GM12878 (cell line): Measurements from ENCODE around the gene DUSP15. TPM values are rescaled to one million over a fixed set of nuclear protein-coding genes. Genes with fewer than 3 reads are reported as not detected.
A peak's percentile ranks its signal among the peaks of the same experiment; 100 is the strongest.

Experiments
- ATAC-seq: fragments of 200-7000 bp; cut with Tn5 transposase; 3 replicates; pipeline ENCODE4 v1.9.1; 2020; ENCODE audit warnings: mild to moderate bottlenecking, moderate library complexity
- BruUV-seq: library from RNA; stranded (reverse); fragments of 400-500 nt; replicated peaks from 2 replicates; lab custom pipeline; 2021; lab: Mats Ljungman, UMichigan
- CTCF ChIA-PET: fragments of 300-600 bp; sonication (Branson Sonifier 250); formaldehyde crosslinking; extraction: SDS; loops from one replicate; lab custom pipeline; 2021; ENCODE audit warnings: inconsistent platforms; lab: Yijun Ruan, JAX
- POLR2A ChIA-PET: fragments of 350-600 bp; formaldehyde crosslinking; extraction: SDS; loops from one replicate; lab custom pipeline; 2021; ENCODE audit warnings: inconsistent platforms; lab: Charles Lee
- RAD21 ChIA-PET: fragments of 300-600 bp; sonication (Branson Sonifier 250); formaldehyde crosslinking; loops from one replicate; lab custom pipeline; 2023; ENCODE audit warnings: antibody characterized with exemption; ENCODE audit not compliant: unreplicated experiment; lab: Charles Lee
- SMC1A ChIA-PET: fragments of 300-600 bp; sonication (Branson Sonifier 250); formaldehyde crosslinking; loops from one replicate; lab custom pipeline; 2023; ENCODE audit not compliant: unreplicated experiment, uncharacterized antibody; lab: Charles Lee
- DNase-seq: peaks from one replicate; pipeline ENCODE4 v3.0.0-alpha.2; 2011; ENCODE audit warnings: low read depth, low spot score
- FAIRE-seq: peaks from 3 replicates; lab custom pipeline; 2011; peaks lifted over from hg19 to GRCh38; lab: Jason Lieb, UNC
- H2AFZ ChIP-seq: 2 replicates; pipeline ENCODE4 v1.6.0; 2011; ENCODE audit warnings: low read depth, low read length, control low read depth; ENCODE audit not compliant: control insufficient read depth
- H3K27ac ChIP-seq: 2 replicates; pipeline ENCODE4 v1.5.1; 2011; ENCODE audit warnings: control low read depth; ENCODE audit not compliant: control insufficient read depth, insufficient read depth
- H3K27me3 ChIP-seq, 2 experiments: replicated peaks in 1 of 2; 2 replicates each; pipeline versions ENCODE4 v1.6.0 to v1.6.1; 2011; ENCODE audit warnings: low read length in 1 of 2; ENCODE audit not compliant: control insufficient read depth in 2 of 2, insufficient read depth in 2 of 2
- H3K36me3 ChIP-seq, 2 experiments: 2 replicates each; pipeline ENCODE4 v1.5.1; 2011; ENCODE audit warnings: low read length in 1 of 2; ENCODE audit not compliant: control insufficient read depth in 2 of 2, insufficient read depth in 2 of 2
- H3K4me1 ChIP-seq: 2 replicates; pipeline ENCODE4 v1.6.1; 2011; ENCODE audit warnings: mild to moderate bottlenecking, low read length, moderate library complexity, mixed read lengths; ENCODE audit not compliant: control insufficient read depth, insufficient read depth
- H3K4me2 ChIP-seq: 2 replicates; pipeline ENCODE4 v1.6.0; 2011; ENCODE audit warnings: control low read depth; ENCODE audit not compliant: control insufficient read depth, insufficient read depth
- H3K4me3 ChIP-seq: fragments of 200-600 bp; sonication (generic); 2 replicates; pipeline ENCODE4 v1.5.1; 2016
- H3K79me2 ChIP-seq: 2 replicates; pipeline ENCODE4 v1.6.0; 2011; ENCODE audit warnings: low read length; ENCODE audit not compliant: control insufficient read depth, insufficient read depth
- H3K9ac ChIP-seq: 2 replicates; pipeline ENCODE4 v1.8.0; 2011; ENCODE audit warnings: low read length, control low read depth, mixed read lengths; ENCODE audit not compliant: control insufficient read depth, insufficient read depth
- H3K9me3 ChIP-seq: replicated peaks from 3 replicates; pipeline ENCODE4 v1.5.1; 2011; ENCODE audit warnings: mild to moderate bottlenecking, low read length; ENCODE audit not compliant: control insufficient read depth, insufficient read depth
- H4K20me1 ChIP-seq: 2 replicates; pipeline ENCODE4 v1.6.0; 2011; ENCODE audit not compliant: control insufficient read depth, insufficient read depth
- GATAD2B ChIP-seq: fragments of 450-650 bp; conservative IDR thresholded peaks from 2 replicates; pipeline ENCODE4 v1.6.1; 2017; ENCODE audit warnings: low read depth, mild to moderate bottlenecking, moderate library complexity
- HSF1 ChIP-seq: fragments of 150-350 bp; IDR thresholded peaks from 2 replicates; pipeline ENCODE4 v1.6.1; 2014; ENCODE audit warnings: mild to moderate bottlenecking, low read depth, low read length
- WGBS: methylation state at CpG from one replicate; pipeline ENCODE4 v1.1.6; 2016; ENCODE audit warnings: low lambda C conversion rate; ENCODE audit not compliant: insufficient replicate concordance, insufficient coverage; ENCODE audit errors: missing lambda C conversion rate; 5-methylcytosine and 5-hydroxymethylcytosine counted together
- in situ Hi-C: fragments of 300-500 bp; cut with MboI; formaldehyde crosslinking; loops from 9 replicates; pipeline ENCODE4 v1.14.3; 2018; ENCODE audit warnings: mixed read lengths
- intact Hi-C: fragments of 100-400 bp; cut with micrococcal nuclease; formaldehyde crosslinking; loops from one replicate; pipeline ENCODE4 v1.14.2; 2022; ENCODE audit not compliant: unreplicated experiment
- polyA plus RNA-seq, 11 experiments: library from polyadenylated mRNA; depleted of rRNA in 4 of 11; unstranded in 6 of 11; stranded (reverse) in 5 of 11; fragments of >200 nt; fragmentation: Nextera tagmentation in 4 of 11; fragmentation: Illumina TruSeq in 1 of 11; extraction: Ambion mirVana in 4 of 11; extraction: Trizol in 1 of 11; gene quantifications; 1 replicate in 1 of 11; 2 replicates in 10 of 11; pipeline versions ENCODE4 v1.2.1 to v1.2.3, GENCODE V29; 2011 to 2016; ENCODE audit warnings: inconsistent platforms in 2 of 11, missing spikeins in 2 of 11, low read depth in 1 of 11
- total RNA-seq, 4 experiments: library from RNA; depleted of rRNA in 3 of 4; stranded (reverse); fragments of >200 nt in 3 of 4; fragmentation: Illumina TruSeq in 1 of 4; extraction: Trizol in 1 of 4; gene quantifications; 2 replicates each; pipeline versions ENCODE4 v1.2.1 to v1.2.3, GENCODE V29; 2013 to 2021

Gene DUSP15
- total and polyA plus RNA-seq, 10 of the 15 experiments (the other 5 are each of a cell fraction or from before 2014, with no cell fraction given): 0.06 to 2.5 (median 0.67) TPM; not detected in 1

- DNase-seq: no peak
- no TSS peak for BruUV-seq
These were observed 9.3 kb downstream of the DUSP15 start for GRCh38 chr20:31861135-31861384.

More at GRCh38 chr20:31861135-31861384, 9.3 kb downstream of the DUSP15 start:
- intact Hi-C loops (no loop called here), in situ Hi-C loops (no loop called here)
- ChIA-PET SMC1A (interaction anchor here (1.0 to 3.0 kb wide), 2 partner anchors 86 to 91 kb away, joined by 4 to 27 read pairs; partner anchors contain the start of gene PDRG1), RAD21 (interaction anchor here (1.0 to 2.4 kb wide), 5 partner anchors 8 to 91 kb away, joined by 3 to 14 read pairs (median 5); partner anchors contain the start of gene PDRG1), POLR2A (interaction anchor here (0.6 kb wide), 1 partner anchor 363 kb away, joined by 3 read pairs; no protein-coding TSS in a partner anchor)
- Histone ChIP-seq H3K79me2 (no peaks in the 10 kb centered on the region), H3K9me3 (no peaks in the 10 kb centered on the region), H3K27me3 (peaks cover 0 to 9% of the 10 kb centered on the region in 2 experiments; a peak in 1 of 4 replicates), H3K4me2 (peak overlapping the region; percentile 81), H3K4me3 (peak overlapping the region; percentile 53), H4K20me1 (no peaks in the 10 kb centered on the region), H3K4me1 (peaks cover 10% of the 10 kb centered on the region)
- 5% methylated on average over 15 of the region's 20 CpGs for WGBS
- ATAC-seq (peak; percentile 58), FAIRE-seq (no peak)
- TF ChIP-seq HSF1 (no peak), GATAD2B (peak; percentile 69; the same call in 1 of the 2 replicates)
- TF ChIP-seq, all 136 proteins: peak for 1
- Histone ChIP-seq H3K9ac (no peak overlapping the region), H3K36me3 (no peaks in the 10 kb centered on the region), H3K27ac (no peak overlapping the region), H2AFZ (peak overlapping the region; percentile 77)
- CTCF ChIA-PET: interaction anchor here (1.7 to 13.1 kb wide), 2 partner anchors 91 to 174 kb away, joined by 5 to 307 read pairs; partner anchors contain the start of gene PDRG1
